ENCODE measurements around the gene LCORL.

The LCORL gene

DNA sequence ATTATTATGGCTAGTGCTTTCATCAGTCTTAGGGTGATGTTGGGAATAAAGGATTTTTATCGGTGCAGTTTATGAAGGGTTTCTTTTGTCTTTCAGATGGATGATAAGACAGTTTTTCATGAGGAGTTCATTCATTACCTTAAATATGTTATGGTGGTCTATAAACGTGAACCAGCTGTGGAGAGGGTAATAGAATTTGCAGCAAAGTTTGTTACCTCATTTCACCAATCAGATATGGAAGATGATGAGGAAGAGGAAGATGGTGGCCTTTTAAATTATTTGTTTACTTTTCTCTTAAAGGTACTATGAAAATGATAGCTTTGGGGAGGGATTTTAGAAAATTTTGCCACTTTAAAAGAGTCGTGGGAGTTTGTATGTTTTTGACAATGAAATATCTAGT lies 209.4 kb downstream of the LCORL start:
- in situ Hi-C loops (cut with HindIII; ENCODE audit: low pct_ligation_motif_present, low pct_unique_long_range_greater_than_20kb, low sequenced_read_pairs), result no loop called here
- no peak for DNase-seq

GRCh38 chr4:17811078-17811603 lies 210.4 kb downstream of the LCORL start:
- DNase-seq, result no peak
- in situ Hi-C loops (cut with HindIII; ENCODE audit: low pct_ligation_motif_present, low pct_unique_long_range_greater_than_20kb, low sequenced_read_pairs), result no loop called here

GRCh38 chr4:17810260-17811077 lies 211.1 kb downstream of the LCORL start, which contains the start of the genes DCAF16 and NCAPG:
Gene DCAF16 (minus strand): TSS chr4:17810757. CDS start chr4:17804141, 6,616 bp downstream.
Gene NCAPG (plus strand): TSS chr4:17810979. CDS start chr4:17811078, 99 bp downstream.
- in situ Hi-C loops (cut with HindIII; ENCODE audit: low pct_ligation_motif_present, low pct_unique_long_range_greater_than_20kb, low sequenced_read_pairs), result no loop called here
- DNase-seq, result peak; percentile 98

- in situ Hi-C loops (cut with HindIII; ENCODE audit: low pct_ligation_motif_present, low pct_unique_long_range_greater_than_20kb, low sequenced_read_pairs), result no loop called here
- DNase-seq, result no peak
Measured at GRCh38 chr4:17809667-17810066, 211.9 kb downstream of the LCORL start.

DNA sequence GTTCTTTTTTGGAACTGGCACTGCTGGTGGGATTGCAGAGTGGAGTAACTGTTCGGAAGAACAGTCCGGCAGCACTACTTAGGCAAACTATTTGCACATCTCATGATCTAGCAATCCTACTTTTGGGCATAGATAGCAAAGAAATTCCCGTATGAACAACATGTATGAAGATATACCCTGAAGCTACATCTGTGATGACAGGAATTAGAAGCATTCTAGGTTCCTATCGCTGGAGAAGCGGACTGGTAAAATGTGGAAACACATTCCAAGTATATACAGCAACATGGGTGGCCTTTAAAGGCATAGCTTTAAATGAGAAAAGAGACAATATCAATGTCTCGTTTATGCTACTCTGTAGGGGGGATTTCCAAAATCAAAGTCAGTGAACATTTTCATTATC lies 214.1 kb downstream of the LCORL start:
- DNase-seq, result no peak
- in situ Hi-C loops (cut with HindIII; ENCODE audit: low pct_ligation_motif_present, low pct_unique_long_range_greater_than_20kb, low sequenced_read_pairs), result no loop called here

GRCh38 chr4:17805580-17806155 lies 215.9 kb downstream of the LCORL start:
- in situ Hi-C loops (cut with HindIII; ENCODE audit: low pct_ligation_motif_present, low pct_unique_long_range_greater_than_20kb, low sequenced_read_pairs), result no loop called here
- DNase-seq, result no peak

- in situ Hi-C loops (cut with HindIII; ENCODE audit: low pct_ligation_motif_present, low pct_unique_long_range_greater_than_20kb, low sequenced_read_pairs), result no loop called here
- DNase-seq, result no peak
Measured at GRCh38 chr4:17797808-17798207, 223.7 kb downstream of the LCORL start.

DNA sequence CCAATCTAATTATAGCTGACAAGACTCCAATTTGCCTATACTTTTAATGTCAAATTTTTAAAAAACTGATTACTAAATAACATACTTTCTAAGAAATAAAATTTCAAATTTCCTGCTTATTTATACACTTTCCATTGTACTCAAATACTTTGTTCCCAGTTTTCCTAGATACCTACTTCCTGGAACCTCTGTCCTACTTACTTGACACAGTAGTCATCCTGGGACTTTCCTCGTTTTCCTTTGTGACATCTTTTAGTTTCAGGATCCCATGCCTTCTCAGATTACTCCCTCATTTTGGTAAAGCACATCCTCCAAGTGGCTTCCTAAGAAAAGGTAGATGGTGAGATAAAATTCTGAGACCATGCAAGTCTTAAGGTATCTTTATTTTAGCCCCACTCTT lies 226.8 kb downstream of the LCORL start:
- in situ Hi-C loops (cut with HindIII; ENCODE audit: low pct_ligation_motif_present, low pct_unique_long_range_greater_than_20kb, low sequenced_read_pairs), result no loop called here
- DNase-seq, result no peak
